Measurements from ENCODE around the gene OR2L3. TPM values are rescaled to one million over a fixed set of nuclear protein-coding genes. Genes with fewer than 3 reads are reported as not detected.

The OR2L3 gene
- total and polyA plus RNA-seq, 10 of the 15 experiments (the other 5 are each of a cell fraction or from before 2014, with no cell fraction given): not detected

- TF ChIP-seq RELA (IDR thresholded peaks at IDR 0.05; ENCODE audit: borderline replicate concordance, partially characterized antibody): no peak
- TF ChIP-seq, protein P1, sequence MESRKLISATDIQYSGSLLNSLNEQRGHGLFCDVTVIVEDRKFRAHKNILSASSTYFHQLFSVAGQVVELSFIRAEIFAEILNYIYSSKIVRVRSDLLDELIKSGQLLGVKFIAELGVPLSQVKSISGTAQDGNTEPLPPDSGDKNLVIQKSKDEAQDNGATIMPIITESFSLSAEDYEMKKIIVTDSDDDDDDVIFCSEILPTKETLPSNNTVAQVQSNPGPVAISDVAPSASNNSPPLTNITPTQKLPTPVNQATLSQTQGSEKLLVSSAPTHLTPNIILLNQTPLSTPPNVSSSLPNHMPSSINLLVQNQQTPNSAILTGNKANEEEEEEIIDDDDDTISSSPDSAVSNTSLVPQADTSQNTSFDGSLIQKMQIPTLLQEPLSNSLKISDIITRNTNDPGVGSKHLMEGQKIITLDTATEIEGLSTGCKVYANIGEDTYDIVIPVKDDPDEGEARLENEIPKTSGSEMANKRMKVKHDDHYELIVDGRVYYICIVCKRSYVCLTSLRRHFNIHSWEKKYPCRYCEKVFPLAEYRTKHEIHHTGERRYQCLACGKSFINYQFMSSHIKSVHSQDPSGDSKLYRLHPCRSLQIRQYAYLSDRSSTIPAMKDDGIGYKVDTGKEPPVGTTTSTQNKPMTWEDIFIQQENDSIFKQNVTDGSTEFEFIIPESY (IDR thresholded peaks at IDR 0.05): no peak
Measured at GRCh38 chr1:248047008-248047407, 372 bp downstream of the OR2L3 start (continued).

DNA sequence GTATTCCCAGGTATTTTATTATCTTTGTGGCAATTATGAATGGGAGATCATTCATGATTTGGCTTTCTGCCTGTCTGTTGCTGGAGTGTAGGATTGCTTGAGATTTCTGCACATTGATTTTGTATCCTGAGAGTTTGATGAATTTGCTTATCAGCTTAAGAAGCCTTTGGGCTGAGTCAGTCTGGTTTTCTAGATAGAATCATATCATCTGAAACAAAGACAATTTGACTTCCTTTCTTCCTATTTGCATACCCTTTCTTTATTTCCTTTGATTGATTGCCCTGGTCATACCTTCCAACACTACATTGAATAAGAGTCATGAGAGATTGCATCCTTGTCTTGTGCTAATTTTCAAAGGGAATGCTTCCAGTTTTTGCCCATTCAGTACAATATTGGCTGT is 8.0 kb downstream of the OR2L3 start:
- ChIA-PET RAD21 (ENCODE audit: unreplicated experiment) (no interaction called here), POLR2A (no interaction called here)
- intact Hi-C loops (cut with micrococcal nuclease; ENCODE audit: unreplicated experiment): no loop called here

More for the DNA sequence above, 8.0 kb downstream of the OR2L3 start:
- ATAC-seq: no peak
- no peak overlapping the region for H2AFZ ChIP-seq (ENCODE audit: control insufficient read depth, low read depth, low read length)
- no peaks in the 10 kb centered on the region for H3K79me2 ChIP-seq (ENCODE audit: control insufficient read depth, insufficient read depth, low read length)
- no peaks in the 10 kb centered on the region for H4K20me1 ChIP-seq (ENCODE audit: control insufficient read depth, insufficient read depth)
- TF ChIP-seq ZSCAN29 (IDR thresholded peaks at IDR 0.05): no peak
- TF ChIP-seq ESRRA (IDR thresholded peaks at IDR 0.05; ENCODE audit: low read length): no peak
- TF ChIP-seq YBX1 (IDR thresholded peaks at IDR 0.05): no peak
- no peak for TF ChIP-seq PML (IDR thresholded peaks at IDR 0.05; ENCODE audit: low read length)
- TF ChIP-seq, protein P2, sequence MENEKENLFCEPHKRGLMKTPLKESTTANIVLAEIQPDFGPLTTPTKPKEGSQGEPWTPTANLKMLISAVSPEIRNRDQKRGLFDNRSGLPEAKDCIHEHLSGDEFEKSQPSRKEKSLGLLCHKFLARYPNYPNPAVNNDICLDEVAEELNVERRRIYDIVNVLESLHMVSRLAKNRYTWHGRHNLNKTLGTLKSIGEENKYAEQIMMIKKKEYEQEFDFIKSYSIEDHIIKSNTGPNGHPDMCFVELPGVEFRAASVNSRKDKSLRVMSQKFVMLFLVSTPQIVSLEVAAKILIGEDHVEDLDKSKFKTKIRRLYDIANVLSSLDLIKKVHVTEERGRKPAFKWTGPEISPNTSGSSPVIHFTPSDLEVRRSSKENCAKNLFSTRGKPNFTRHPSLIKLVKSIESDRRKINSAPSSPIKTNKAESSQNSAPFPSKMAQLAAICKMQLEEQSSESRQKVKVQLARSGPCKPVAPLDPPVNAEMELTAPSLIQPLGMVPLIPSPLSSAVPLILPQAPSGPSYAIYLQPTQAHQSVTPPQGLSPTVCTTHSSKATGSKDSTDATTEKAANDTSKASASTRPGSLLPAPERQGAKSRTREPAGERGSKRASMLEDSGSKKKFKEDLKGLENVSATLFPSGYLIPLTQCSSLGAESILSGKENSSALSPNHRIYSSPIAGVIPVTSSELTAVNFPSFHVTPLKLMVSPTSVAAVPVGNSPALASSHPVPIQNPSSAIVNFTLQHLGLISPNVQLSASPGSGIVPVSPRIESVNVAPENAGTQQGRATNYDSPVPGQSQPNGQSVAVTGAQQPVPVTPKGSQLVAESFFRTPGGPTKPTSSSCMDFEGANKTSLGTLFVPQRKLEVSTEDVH (IDR thresholded peaks at IDR 0.05; ENCODE audit: low read depth, partially characterized antibody): no peak
- TF ChIP-seq MAX (IDR thresholded peaks at IDR 0.05; ENCODE audit: low read depth, low read length): no peak
- no peak for TF ChIP-seq FOXK2 (IDR thresholded peaks at IDR 0.05)
- TF ChIP-seq, protein P3, sequence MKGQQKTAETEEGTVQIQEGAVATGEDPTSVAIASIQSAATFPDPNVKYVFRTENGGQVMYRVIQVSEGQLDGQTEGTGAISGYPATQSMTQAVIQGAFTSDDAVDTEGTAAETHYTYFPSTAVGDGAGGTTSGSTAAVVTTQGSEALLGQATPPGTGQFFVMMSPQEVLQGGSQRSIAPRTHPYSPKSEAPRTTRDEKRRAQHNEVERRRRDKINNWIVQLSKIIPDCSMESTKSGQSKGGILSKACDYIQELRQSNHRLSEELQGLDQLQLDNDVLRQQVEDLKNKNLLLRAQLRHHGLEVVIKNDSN (IDR thresholded peaks at IDR 0.05; ENCODE audit: borderline replicate concordance, extremely low read length, insufficient read depth, low read depth, low read length): no peak
- TF ChIP-seq, protein P4, sequence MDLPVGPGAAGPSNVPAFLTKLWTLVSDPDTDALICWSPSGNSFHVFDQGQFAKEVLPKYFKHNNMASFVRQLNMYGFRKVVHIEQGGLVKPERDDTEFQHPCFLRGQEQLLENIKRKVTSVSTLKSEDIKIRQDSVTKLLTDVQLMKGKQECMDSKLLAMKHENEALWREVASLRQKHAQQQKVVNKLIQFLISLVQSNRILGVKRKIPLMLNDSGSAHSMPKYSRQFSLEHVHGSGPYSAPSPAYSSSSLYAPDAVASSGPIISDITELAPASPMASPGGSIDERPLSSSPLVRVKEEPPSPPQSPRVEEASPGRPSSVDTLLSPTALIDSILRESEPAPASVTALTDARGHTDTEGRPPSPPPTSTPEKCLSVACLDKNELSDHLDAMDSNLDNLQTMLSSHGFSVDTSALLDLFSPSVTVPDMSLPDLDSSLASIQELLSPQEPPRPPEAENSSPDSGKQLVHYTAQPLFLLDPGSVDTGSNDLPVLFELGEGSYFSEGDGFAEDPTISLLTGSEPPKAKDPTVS (IDR thresholded peaks at IDR 0.05; ENCODE audit: low read depth, low read length): no peak
- H3K4me3 ChIP-seq: no peak overlapping the region
- no peak for DNase-seq (ENCODE audit: low read depth, low spot score)
- in situ Hi-C loops (cut with MboI): no loop called here
- no peaks in the 10 kb centered on the region for H3K36me3 ChIP-seq (ENCODE audit: control insufficient read depth in 2 of 2, insufficient read depth in 2 of 2, low read length in 1 of 2)
- no peak overlapping the region for H3K4me2 ChIP-seq (ENCODE audit: control insufficient read depth, insufficient read depth)
- no peaks in the 10 kb centered on the region for H3K27me3 ChIP-seq (replicated peaks in 1 of 2; ENCODE audit: control insufficient read depth in 2 of 2, insufficient read depth in 2 of 2, low read length in 1 of 2)
- H3K9me3 ChIP-seq (replicated peaks; ENCODE audit: control insufficient read depth, insufficient read depth, low read length): no peaks in the 10 kb centered on the region
- no TSS peak for BruUV-seq (replicated peaks)
- H3K9ac ChIP-seq (ENCODE audit: control insufficient read depth, insufficient read depth, low read length): no peak overlapping the region
- H3K4me1 ChIP-seq (ENCODE audit: control insufficient read depth, insufficient read depth, low read length): no peaks in the 10 kb centered on the region
- FAIRE-seq: no peak
- SMC1A ChIA-PET (ENCODE audit: uncharacterized antibody, unreplicated experiment): no interaction called here
- CTCF ChIA-PET: no interaction called here
- H3K27ac ChIP-seq (ENCODE audit: control insufficient read depth, insufficient read depth): no peak overlapping the region

Data from GM12878 (cell line).